Measurements from ENCODE around the gene ASMTL. TPM values are rescaled to one million over a fixed set of nuclear protein-coding genes. Genes with fewer than 3 reads are reported as not detected.

ASMTL gene
- total and polyA plus RNA-seq, 2 experiments from 2014 or later, result 53.7 to 61.2 TPM

DNA sequence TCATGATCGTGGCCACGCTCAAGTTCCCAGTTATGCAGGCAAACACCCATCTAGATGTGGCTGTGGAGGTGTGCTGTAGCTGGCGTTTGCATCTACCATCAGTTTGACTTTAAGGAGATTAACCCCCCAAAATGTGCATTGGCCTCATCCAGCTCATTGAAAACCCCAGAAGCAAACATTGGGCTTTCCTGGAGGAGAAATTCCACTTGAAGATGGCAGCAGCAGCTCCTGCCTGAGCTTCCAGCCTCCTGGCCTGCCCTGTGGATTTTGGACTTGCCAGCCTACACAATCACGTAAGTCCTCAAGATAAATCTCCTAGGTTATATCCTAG, 30.6 kb downstream of the ASMTL start:
- DNase-seq (ENCODE audit: low spot score), result no peak
- H3K4me1 ChIP-seq (ENCODE audit: insufficient read depth), result no peaks in the 10 kb centered on the region
- no peak for ATAC-seq
- peaks cover 76% of the 10 kb centered on the region for H3K36me3 Mint-ChIP-seq (ENCODE audit: low read depth)
- no peaks in the 10 kb centered on the region for H3K27me3 ChIP-seq (ENCODE audit: insufficient read depth)
- H3K36me3 ChIP-seq (ENCODE audit: insufficient read depth), result peaks cover 29% of the 10 kb centered on the region
- peaks cover 8% of the 10 kb centered on the region for H3K4me1 Mint-ChIP-seq
- no peaks in the 10 kb centered on the region for H3K79me2 ChIP-seq (replicated peaks; ENCODE audit: insufficient read depth)
- no peaks in the 10 kb centered on the region for H3K9me2 ChIP-seq (ENCODE audit: insufficient read depth)
- TF ChIP-seq EZH2phosphoT487 (IDR thresholded peaks at IDR 0.05; ENCODE audit: unreplicated experiment) (no peak), EZH2 (IDR thresholded peaks at IDR 0.05; ENCODE audit: low read depth, unreplicated experiment) (no peak), STAT1 (IDR thresholded peaks at IDR 0.05; ENCODE audit: unreplicated experiment) (no peak), NANOG (IDR thresholded peaks at IDR 0.05; ENCODE audit: borderline replicate concordance) (no peak), ZNF114 (CRISPR knock-in tag; IDR thresholded peaks at IDR 0.05) (no peak), JUNB (IDR thresholded peaks at IDR 0.05; ENCODE audit: unreplicated experiment) (no peak), CREB1 (CRISPR knock-in tag; IDR thresholded peaks at IDR 0.05; ENCODE audit: low read depth) (no peak), ZNF331 (CRISPR knock-in tag; IDR thresholded peaks at IDR 0.05; ENCODE audit: low read depth) (no peak), POLR2AphosphoS5 (IDR thresholded peaks at IDR 0.05; ENCODE audit: low read depth) (no peak)
- TF ChIP-seq, protein P1, sequence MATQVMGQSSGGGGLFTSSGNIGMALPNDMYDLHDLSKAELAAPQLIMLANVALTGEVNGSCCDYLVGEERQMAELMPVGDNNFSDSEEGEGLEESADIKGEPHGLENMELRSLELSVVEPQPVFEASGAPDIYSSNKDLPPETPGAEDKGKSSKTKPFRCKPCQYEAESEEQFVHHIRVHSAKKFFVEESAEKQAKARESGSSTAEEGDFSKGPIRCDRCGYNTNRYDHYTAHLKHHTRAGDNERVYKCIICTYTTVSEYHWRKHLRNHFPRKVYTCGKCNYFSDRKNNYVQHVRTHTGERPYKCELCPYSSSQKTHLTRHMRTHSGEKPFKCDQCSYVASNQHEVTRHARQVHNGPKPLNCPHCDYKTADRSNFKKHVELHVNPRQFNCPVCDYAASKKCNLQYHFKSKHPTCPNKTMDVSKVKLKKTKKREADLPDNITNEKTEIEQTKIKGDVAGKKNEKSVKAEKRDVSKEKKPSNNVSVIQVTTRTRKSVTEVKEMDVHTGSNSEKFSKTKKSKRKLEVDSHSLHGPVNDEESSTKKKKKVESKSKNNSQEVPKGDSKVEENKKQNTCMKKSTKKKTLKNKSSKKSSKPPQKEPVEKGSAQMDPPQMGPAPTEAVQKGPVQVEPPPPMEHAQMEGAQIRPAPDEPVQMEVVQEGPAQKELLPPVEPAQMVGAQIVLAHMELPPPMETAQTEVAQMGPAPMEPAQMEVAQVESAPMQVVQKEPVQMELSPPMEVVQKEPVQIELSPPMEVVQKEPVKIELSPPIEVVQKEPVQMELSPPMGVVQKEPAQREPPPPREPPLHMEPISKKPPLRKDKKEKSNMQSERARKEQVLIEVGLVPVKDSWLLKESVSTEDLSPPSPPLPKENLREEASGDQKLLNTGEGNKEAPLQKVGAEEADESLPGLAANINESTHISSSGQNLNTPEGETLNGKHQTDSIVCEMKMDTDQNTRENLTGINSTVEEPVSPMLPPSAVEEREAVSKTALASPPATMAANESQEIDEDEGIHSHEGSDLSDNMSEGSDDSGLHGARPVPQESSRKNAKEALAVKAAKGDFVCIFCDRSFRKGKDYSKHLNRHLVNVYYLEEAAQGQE (IDR thresholded peaks at IDR 0.05; ENCODE audit: unreplicated experiment), result no peak
- TF ChIP-seq, protein P2, sequence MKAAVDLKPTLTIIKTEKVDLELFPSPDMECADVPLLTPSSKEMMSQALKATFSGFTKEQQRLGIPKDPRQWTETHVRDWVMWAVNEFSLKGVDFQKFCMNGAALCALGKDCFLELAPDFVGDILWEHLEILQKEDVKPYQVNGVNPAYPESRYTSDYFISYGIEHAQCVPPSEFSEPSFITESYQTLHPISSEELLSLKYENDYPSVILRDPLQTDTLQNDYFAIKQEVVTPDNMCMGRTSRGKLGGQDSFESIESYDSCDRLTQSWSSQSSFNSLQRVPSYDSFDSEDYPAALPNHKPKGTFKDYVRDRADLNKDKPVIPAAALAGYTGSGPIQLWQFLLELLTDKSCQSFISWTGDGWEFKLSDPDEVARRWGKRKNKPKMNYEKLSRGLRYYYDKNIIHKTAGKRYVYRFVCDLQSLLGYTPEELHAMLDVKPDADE (IDR thresholded peaks at IDR 0.05), result no peak
- TF ChIP-seq, protein P3, sequence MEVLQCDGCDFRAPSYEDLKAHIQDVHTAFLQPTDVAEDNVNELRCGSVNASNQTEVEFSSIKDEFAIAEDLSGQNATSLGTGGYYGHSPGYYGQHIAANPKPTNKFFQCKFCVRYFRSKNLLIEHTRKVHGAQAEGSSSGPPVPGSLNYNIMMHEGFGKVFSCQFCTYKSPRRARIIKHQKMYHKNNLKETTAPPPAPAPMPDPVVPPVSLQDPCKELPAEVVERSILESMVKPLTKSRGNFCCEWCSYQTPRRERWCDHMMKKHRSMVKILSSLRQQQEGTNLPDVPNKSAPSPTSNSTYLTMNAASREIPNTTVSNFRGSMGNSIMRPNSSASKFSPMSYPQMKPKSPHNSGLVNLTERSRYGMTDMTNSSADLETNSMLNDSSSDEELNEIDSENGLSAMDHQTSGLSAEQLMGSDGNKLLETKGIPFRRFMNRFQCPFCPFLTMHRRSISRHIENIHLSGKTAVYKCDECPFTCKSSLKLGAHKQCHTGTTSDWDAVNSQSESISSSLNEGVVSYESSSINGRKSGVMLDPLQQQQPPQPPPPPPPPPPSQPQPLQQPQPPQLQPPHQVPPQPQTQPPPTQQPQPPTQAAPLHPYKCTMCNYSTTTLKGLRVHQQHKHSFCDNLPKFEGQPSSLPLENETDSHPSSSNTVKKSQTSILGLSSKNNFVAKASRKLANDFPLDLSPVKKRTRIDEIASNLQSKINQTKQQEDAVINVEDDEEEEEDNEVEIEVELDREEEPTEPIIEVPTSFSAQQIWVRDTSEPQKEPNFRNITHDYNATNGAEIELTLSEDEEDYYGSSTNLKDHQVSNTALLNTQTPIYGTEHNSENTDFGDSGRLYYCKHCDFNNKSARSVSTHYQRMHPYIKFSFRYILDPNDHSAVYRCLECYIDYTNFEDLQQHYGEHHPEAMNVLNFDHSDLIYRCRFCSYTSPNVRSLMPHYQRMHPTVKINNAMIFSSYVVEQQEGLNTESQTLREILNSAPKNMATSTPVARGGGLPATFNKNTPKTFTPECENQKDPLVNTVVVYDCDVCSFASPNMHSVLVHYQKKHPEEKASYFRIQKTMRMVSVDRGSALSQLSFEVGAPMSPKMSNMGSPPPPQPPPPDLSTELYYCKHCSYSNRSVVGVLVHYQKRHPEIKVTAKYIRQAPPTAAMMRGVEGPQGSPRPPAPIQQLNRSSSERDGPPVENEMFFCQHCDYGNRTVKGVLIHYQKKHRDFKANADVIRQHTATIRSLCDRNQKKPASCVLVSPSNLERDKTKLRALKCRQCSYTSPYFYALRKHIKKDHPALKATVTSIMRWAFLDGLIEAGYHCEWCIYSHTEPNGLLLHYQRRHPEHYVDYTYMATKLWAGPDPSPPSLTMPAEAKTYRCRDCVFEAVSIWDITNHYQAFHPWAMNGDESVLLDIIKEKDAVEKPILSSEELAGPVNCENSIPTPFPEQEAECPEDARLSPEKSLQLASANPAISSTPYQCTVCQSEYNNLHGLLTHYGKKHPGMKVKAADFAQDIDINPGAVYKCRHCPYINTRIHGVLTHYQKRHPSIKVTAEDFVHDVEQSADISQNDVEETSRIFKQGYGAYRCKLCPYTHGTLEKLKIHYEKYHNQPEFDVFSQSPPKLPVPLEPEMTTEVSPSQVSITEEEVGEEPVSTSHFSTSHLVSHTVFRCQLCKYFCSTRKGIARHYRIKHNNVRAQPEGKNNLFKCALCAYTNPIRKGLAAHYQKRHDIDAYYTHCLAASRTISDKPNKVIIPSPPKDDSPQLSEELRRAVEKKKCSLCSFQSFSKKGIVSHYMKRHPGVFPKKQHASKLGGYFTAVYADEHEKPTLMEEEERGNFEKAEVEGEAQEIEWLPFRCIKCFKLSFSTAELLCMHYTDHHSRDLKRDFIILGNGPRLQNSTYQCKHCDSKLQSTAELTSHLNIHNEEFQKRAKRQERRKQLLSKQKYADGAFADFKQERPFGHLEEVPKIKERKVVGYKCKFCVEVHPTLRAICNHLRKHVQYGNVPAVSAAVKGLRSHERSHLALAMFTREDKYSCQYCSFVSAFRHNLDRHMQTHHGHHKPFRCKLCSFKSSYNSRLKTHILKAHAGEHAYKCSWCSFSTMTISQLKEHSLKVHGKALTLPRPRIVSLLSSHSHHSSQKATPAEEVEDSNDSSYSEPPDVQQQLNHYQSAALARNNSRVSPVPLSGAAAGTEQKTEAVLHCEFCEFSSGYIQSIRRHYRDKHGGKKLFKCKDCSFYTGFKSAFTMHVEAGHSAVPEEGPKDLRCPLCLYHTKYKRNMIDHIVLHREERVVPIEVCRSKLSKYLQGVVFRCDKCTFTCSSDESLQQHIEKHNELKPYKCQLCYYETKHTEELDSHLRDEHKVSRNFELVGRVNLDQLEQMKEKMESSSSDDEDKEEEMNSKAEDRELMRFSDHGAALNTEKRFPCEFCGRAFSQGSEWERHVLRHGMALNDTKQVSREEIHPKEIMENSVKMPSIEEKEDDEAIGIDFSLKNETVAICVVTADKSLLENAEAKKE (CRISPR knock-in tag; IDR thresholded peaks at IDR 0.05), result no peak
- TF ChIP-seq, protein P4, sequence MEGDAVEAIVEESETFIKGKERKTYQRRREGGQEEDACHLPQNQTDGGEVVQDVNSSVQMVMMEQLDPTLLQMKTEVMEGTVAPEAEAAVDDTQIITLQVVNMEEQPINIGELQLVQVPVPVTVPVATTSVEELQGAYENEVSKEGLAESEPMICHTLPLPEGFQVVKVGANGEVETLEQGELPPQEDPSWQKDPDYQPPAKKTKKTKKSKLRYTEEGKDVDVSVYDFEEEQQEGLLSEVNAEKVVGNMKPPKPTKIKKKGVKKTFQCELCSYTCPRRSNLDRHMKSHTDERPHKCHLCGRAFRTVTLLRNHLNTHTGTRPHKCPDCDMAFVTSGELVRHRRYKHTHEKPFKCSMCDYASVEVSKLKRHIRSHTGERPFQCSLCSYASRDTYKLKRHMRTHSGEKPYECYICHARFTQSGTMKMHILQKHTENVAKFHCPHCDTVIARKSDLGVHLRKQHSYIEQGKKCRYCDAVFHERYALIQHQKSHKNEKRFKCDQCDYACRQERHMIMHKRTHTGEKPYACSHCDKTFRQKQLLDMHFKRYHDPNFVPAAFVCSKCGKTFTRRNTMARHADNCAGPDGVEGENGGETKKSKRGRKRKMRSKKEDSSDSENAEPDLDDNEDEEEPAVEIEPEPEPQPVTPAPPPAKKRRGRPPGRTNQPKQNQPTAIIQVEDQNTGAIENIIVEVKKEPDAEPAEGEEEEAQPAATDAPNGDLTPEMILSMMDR (conservative IDR thresholded peaks at IDR 0.05; ENCODE audit: low read depth in 2 of 2), result no peak
- H2AFZ ChIP-seq, result no peak overlapping the region
- no peak overlapping the region for H3K4me2 ChIP-seq
- H3F3A ChIP-seq (replicated peaks; ENCODE audit: low read depth), result peaks cover 25% of the 10 kb centered on the region; the same call in 1 of the 2 replicates
- H3K4me3 Mint-ChIP-seq, result no peak overlapping the region
- H3K27me3 Mint-ChIP-seq (ENCODE audit: insufficient read depth, low read depth, poor library complexity), result peaks cover 25% of the 10 kb centered on the region
- H3K27ac ChIP-seq (ENCODE audit: low read depth), result no peak overlapping the region
- H3K27ac Mint-ChIP-seq, result no peak overlapping the region
- H3K9me3 Mint-ChIP-seq, result peaks cover 70% of the 10 kb centered on the region
- H3K4me3 ChIP-seq, result no peak overlapping the region
- H4K20me1 ChIP-seq (replicated peaks; ENCODE audit: insufficient read depth), result peaks cover 6% of the 10 kb centered on the region; the same call in 1 of the 2 replicates

All from GM23338 (cell line).